GM12873 (cell line): ENCODE data around the gene ZC2HC1B.

Experiments used
- TF ChIP-seq, protein P1 (sequence below): IDR thresholded peaks from 2 replicates; pipeline ENCODE4 v1.5.1; 2012; ENCODE audit warnings: low read depth, mild to moderate bottlenecking, moderate library complexity, low read length, control low read depth; ENCODE audit not compliant: insufficient read depth; ENCODE audit errors: missing control alignments

The ZC2HC1B gene

GRCh38 chr6:143878272-143878760, 14.0 kb downstream of the ZC2HC1B start:
- TF ChIP-seq, protein P1, sequence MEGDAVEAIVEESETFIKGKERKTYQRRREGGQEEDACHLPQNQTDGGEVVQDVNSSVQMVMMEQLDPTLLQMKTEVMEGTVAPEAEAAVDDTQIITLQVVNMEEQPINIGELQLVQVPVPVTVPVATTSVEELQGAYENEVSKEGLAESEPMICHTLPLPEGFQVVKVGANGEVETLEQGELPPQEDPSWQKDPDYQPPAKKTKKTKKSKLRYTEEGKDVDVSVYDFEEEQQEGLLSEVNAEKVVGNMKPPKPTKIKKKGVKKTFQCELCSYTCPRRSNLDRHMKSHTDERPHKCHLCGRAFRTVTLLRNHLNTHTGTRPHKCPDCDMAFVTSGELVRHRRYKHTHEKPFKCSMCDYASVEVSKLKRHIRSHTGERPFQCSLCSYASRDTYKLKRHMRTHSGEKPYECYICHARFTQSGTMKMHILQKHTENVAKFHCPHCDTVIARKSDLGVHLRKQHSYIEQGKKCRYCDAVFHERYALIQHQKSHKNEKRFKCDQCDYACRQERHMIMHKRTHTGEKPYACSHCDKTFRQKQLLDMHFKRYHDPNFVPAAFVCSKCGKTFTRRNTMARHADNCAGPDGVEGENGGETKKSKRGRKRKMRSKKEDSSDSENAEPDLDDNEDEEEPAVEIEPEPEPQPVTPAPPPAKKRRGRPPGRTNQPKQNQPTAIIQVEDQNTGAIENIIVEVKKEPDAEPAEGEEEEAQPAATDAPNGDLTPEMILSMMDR = no peak

- TF ChIP-seq, protein P1 = no peak
Observed at GRCh38 chr6:143880412-143880811, 16.1 kb downstream of the ZC2HC1B start.

- TF ChIP-seq, protein P1 = no peak
Observed at GRCh38 chr6:143882401-143882930, 18.2 kb downstream of the ZC2HC1B start.

DNA sequence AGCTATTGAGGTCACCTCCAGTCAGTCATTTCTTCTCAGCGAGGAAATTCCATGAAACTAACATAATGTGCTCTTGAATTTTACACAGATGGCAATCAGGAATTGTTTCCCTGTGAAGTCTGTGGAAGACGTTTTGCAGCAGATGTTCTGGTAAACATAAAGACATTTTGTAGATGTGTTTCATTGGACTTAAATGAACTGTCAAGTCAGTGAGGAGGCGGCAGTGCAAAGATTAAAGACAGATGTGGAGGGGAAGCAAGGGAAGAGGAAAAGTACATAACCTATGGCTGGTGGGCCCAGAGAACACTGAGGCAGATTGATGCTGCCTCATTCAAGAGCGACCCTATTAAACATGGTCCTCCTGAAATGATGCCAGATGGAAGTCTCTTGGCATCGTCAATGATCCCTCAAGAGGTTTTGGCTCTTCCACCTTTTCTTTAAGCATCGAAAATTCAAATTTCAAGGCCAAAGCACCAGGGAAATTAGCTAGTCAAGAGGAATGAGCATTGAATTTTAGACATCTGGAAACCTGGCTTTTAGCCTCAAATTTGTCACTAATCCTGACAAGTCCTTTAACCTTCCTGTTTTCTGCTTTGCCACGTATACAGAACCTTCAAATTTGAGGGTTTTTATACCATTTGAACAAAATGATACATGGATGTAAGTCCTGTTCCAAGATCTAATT, 20.1 kb downstream of the ZC2HC1B start:
- TF ChIP-seq, protein P1 = no peak

- TF ChIP-seq, protein P1 = no peak
Observed at GRCh38 chr6:143885116-143885515, 20.8 kb downstream of the ZC2HC1B start.

DNA sequence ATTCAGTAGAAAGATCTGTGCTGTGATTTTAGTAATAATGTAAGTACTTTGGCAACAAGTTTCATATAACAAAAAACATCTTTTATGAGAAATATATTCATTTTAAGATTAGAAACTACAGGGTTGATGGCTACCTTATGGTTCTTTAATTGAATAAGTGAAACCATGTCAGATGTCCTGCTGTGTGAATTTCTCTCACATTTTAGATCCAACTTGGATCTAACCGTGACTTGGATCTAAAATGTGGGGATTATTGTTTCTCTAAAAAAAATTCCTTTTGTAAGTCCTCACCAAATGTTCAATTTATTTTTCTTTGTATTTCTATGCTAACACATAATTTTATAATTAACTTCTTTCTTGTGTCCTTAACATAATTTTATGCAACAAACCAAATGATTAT, 30.4 kb downstream of the ZC2HC1B start:
- TF ChIP-seq, protein P1 = no peak

- TF ChIP-seq, protein P1 = no peak
Observed at GRCh38 chr6:143896126-143896860, 32.0 kb downstream of the ZC2HC1B start.
